Stimulated activated CD4-positive, alpha-beta T cell treated with anti-CD3 and anti-CD28 coated beads, Interleukin-1b, Interleukin-23, amount 100 ng/mL, for 48 hours (primary cell): ENCODE measurements around the gene ADAMTS20.
"Not testable (repeated sequence)": the region's sequence is repeated elsewhere in the genome, so short reads cannot be mapped to it uniquely, and the experiment has no call there.

Experiments used
- DNase-seq: peaks from one replicate; pipeline ENCODE4 v3.0.0-alpha.2; 2020

Gene ADAMTS20

GRCh38 chr12:43352001-43352400 is 200.0 kb downstream of the ADAMTS20 start:
- DNase-seq: no peak

GRCh38 chr12:43349863-43350262 is 202.1 kb downstream of the ADAMTS20 start:
- no peak for DNase-seq

GRCh38 chr12:43348221-43348620 is 203.8 kb downstream of the ADAMTS20 start:
- no peak for DNase-seq

GRCh38 chr12:43347026-43347425 is 205.0 kb downstream of the ADAMTS20 start:
- no peak for DNase-seq

GRCh38 chr12:43345023-43345422 is 207.0 kb downstream of the ADAMTS20 start:
- no peak for DNase-seq

- DNase-seq: not testable (repeated sequence)
Observed at GRCh38 chr12:43341785-43342313, 210.2 kb downstream of the ADAMTS20 start.

GRCh38 chr12:43338848-43339526 is 213.0 kb downstream of the ADAMTS20 start:
- DNase-seq: no peak

- DNase-seq: no peak
Observed at GRCh38 chr12:43337571-43338444, 214.2 kb downstream of the ADAMTS20 start.

GRCh38 chr12:43336962-43337555 is 214.9 kb downstream of the ADAMTS20 start:
- no peak for DNase-seq

- no peak for DNase-seq
Observed at GRCh38 chr12:43333644-43334043, 218.4 kb downstream of the ADAMTS20 start.

GRCh38 chr12:43332977-43333640 is 218.9 kb downstream of the ADAMTS20 start:
- DNase-seq: no peak

- no peak for DNase-seq
Observed at GRCh38 chr12:43331935-43332334, 220.1 kb downstream of the ADAMTS20 start.

GRCh38 chr12:43329375-43329774 is 222.6 kb downstream of the ADAMTS20 start:
- DNase-seq: no peak

- DNase-seq: no peak
Observed at GRCh38 chr12:43325786-43326185, 226.2 kb downstream of the ADAMTS20 start.

GRCh38 chr12:43320281-43320680 is 231.7 kb downstream of the ADAMTS20 start:
- no peak for DNase-seq

GRCh38 chr12:43318021-43318420 is 234.0 kb downstream of the ADAMTS20 start:
- DNase-seq: no peak

GRCh38 chr12:43317156-43317555 is 234.8 kb downstream of the ADAMTS20 start:
- no peak for DNase-seq

GRCh38 chr12:43316520-43316919 is 235.5 kb downstream of the ADAMTS20 start:
- no peak for DNase-seq

- DNase-seq: no peak
Observed at GRCh38 chr12:43315961-43316360, 236.0 kb downstream of the ADAMTS20 start.

GRCh38 chr12:43312991-43313505 is 239.0 kb downstream of the ADAMTS20 start:
- DNase-seq: no peak

- DNase-seq: no peak
Observed at GRCh38 chr12:43310596-43310995, 241.4 kb downstream of the ADAMTS20 start.

GRCh38 chr12:43309959-43310358 is 242.0 kb downstream of the ADAMTS20 start:
- DNase-seq: no peak

- DNase-seq: no peak
Observed at GRCh38 chr12:43308776-43309175, 243.2 kb downstream of the ADAMTS20 start.
